H9 (cell line): Measurements from ENCODE around the gene PNRC1. TPM values are rescaled to one million over a fixed set of nuclear protein-coding genes. Genes with fewer than 3 reads are reported as not detected.

ENCODE experiments used
- DNase-seq: peaks from one replicate; pipeline ENCODE4 v3.0.0-alpha.2; 2017
- H2AFZ ChIP-seq: one replicate; pipeline ENCODE4 v1.6.1; 2013; ENCODE audit warnings: mild to moderate bottlenecking, low read length, control low read depth, moderate library complexity
- H2AK5ac ChIP-seq: 2 replicates; pipeline ENCODE4 v1.6.1; 2013; ENCODE audit warnings: low read length, control low read depth, mixed read lengths; ENCODE audit not compliant: insufficient read length
- H2BK120ac ChIP-seq: one replicate; pipeline ENCODE4 v1.6.1; 2013; ENCODE audit warnings: low read depth, mild to moderate bottlenecking, low read length, control low read depth, inconsistent platforms; ENCODE audit not compliant: poor library complexity, severe bottlenecking
- H2BK12ac ChIP-seq: 2 replicates; pipeline ENCODE4 v1.6.1; 2013; ENCODE audit warnings: low read length, control low read depth, mixed read lengths, low read depth; ENCODE audit not compliant: insufficient read length
- H2BK15ac ChIP-seq: 2 replicates; pipeline ENCODE4 v1.6.1; 2013; ENCODE audit warnings: low read depth, low read length, control low read depth
- H2BK20ac ChIP-seq: one replicate; pipeline ENCODE4 v1.6.1; 2013; ENCODE audit warnings: low read depth, mild to moderate bottlenecking, low read length, control low read depth, inconsistent platforms; ENCODE audit not compliant: poor library complexity, severe bottlenecking
- H2BK5ac ChIP-seq: 2 replicates; pipeline ENCODE4 v1.6.1; 2013; ENCODE audit warnings: low read length, control low read depth, mixed read lengths; ENCODE audit not compliant: insufficient read length
- H3K14ac ChIP-seq: 2 replicates; pipeline ENCODE4 v1.6.1; 2013; ENCODE audit warnings: low read length, control low read depth; ENCODE audit not compliant: insufficient read depth
- H3K18ac ChIP-seq: 2 replicates; pipeline ENCODE4 v1.6.1; 2013; ENCODE audit warnings: low read depth, mild to moderate bottlenecking, mixed read lengths, low read length, control low read depth; ENCODE audit not compliant: insufficient read length
- H3K23ac ChIP-seq: 2 replicates; pipeline ENCODE4 v1.6.1; 2013; ENCODE audit warnings: low read length, control low read depth, mixed read lengths, low read depth; ENCODE audit not compliant: insufficient read length
- H3K23me2 ChIP-seq: 2 replicates; pipeline ENCODE4 v1.6.1; 2013; ENCODE audit warnings: low read depth, mild to moderate bottlenecking, mixed read lengths, low read length, control low read depth; ENCODE audit not compliant: insufficient read length, poor library complexity, severe bottlenecking
- H3K27ac ChIP-seq: 2 replicates; pipeline ENCODE4 v1.5.1; 2013; ENCODE audit warnings: low read length, control low read depth, mixed read lengths, low read depth; ENCODE audit not compliant: insufficient read length
- H3K27me3 ChIP-seq: 2 replicates; pipeline ENCODE4 v1.6.1; 2013; ENCODE audit warnings: low read length, control low read depth, inconsistent platforms; ENCODE audit not compliant: insufficient read depth
- H3K4ac ChIP-seq: 2 replicates; pipeline ENCODE4 v1.6.1; 2013; ENCODE audit warnings: low read depth, mild to moderate bottlenecking, control low read depth, inconsistent platforms, low read length, moderate library complexity
- H3K4me1 ChIP-seq: 2 replicates; pipeline ENCODE4 v1.6.1; 2013; ENCODE audit warnings: low read length, control low read depth, inconsistent platforms; ENCODE audit not compliant: insufficient read depth
- H3K4me2 ChIP-seq: 2 replicates; pipeline ENCODE4 v1.6.1; 2013; ENCODE audit warnings: low read length, control low read depth, mixed read lengths; ENCODE audit not compliant: insufficient read length, insufficient read depth
- H3K56ac ChIP-seq: 2 replicates; pipeline ENCODE4 v1.6.1; 2013; ENCODE audit warnings: low read depth, mild to moderate bottlenecking, mixed read lengths, low read length, control low read depth; ENCODE audit not compliant: insufficient read length
- H3K79me1 ChIP-seq: 2 replicates; pipeline ENCODE4 v1.6.1; 2013; ENCODE audit warnings: low read depth, mild to moderate bottlenecking, moderate library complexity, low read length, control low read depth, inconsistent platforms; ENCODE audit not compliant: insufficient read depth, poor library complexity, severe bottlenecking
- H3K79me2 ChIP-seq: 2 replicates; pipeline ENCODE4 v1.6.1; 2013; ENCODE audit warnings: low read length, control low read depth, inconsistent platforms; ENCODE audit not compliant: insufficient read depth
- H3K9ac ChIP-seq: 2 replicates; pipeline ENCODE4 v1.6.1; 2013; ENCODE audit warnings: low read length, control low read depth, mixed read lengths; ENCODE audit not compliant: insufficient read length; ENCODE audit errors: extremely low read depth
- H3K9me3 ChIP-seq: one replicate; pipeline ENCODE4 v1.6.1; 2013; ENCODE audit warnings: low read depth, low read length, inconsistent platforms; ENCODE audit not compliant: control insufficient read depth
- H3T11ph ChIP-seq: one replicate; pipeline ENCODE4 v1.6.1; 2013; ENCODE audit warnings: mild to moderate bottlenecking, low read length, control low read depth, inconsistent platforms
- H4K20me1 ChIP-seq: one replicate; pipeline ENCODE4 v1.6.1; 2013; ENCODE audit not compliant: control insufficient read depth, insufficient read length, insufficient read depth
- H4K5ac ChIP-seq: 2 replicates; pipeline ENCODE4 v1.6.1; 2013; ENCODE audit warnings: low read depth, mild to moderate bottlenecking, mixed read lengths, low read length, control low read depth; ENCODE audit not compliant: insufficient read length
- H4K8ac ChIP-seq: replicated peaks from 2 replicates; pipeline ENCODE4 v1.6.1; 2013; ENCODE audit warnings: low read length, control low read depth, mixed read lengths, low read depth; ENCODE audit not compliant: insufficient read length
- H4K91ac ChIP-seq: 2 replicates; pipeline ENCODE4 v1.6.1; 2013; ENCODE audit warnings: low read depth, mild to moderate bottlenecking, moderate library complexity, mixed read lengths, low read length, control low read depth; ENCODE audit not compliant: insufficient read length
- H3K27ac Mint-ChIP-seq, 3 experiments: 2 replicates in 2 of 3; 3 replicates in 1 of 3; pipeline ENCODE4 v1.8.0; 2020 to 2021; ENCODE audit warnings: mixed read lengths in 3 of 3, mild to moderate bottlenecking in 1 of 3, moderate library complexity in 1 of 3
- H3K27me3 Mint-ChIP-seq: 2 replicates; pipeline ENCODE4 v1.8.0; 2021; ENCODE audit warnings: low read depth, mild to moderate bottlenecking, moderate library complexity, mixed read lengths
- H3K36me3 Mint-ChIP-seq, 3 experiments: 2 replicates in 2 of 3; 3 replicates in 1 of 3; pipeline ENCODE4 v1.8.0; 2020 to 2021; ENCODE audit warnings: low read depth in 3 of 3, mixed read lengths in 3 of 3; ENCODE audit not compliant: insufficient read depth in 1 of 3
- H3K4me1 Mint-ChIP-seq, 2 experiments: 2 replicates each; pipeline ENCODE4 v1.8.0; 2020; ENCODE audit warnings: mixed read lengths in 2 of 2
- H3K4me3 Mint-ChIP-seq, 2 experiments: 2 replicates in 1 of 2; 3 replicates in 1 of 2; pipeline ENCODE4 v1.8.0; 2020 to 2021; ENCODE audit warnings: mild to moderate bottlenecking in 2 of 2, mixed read lengths in 2 of 2, moderate library complexity in 1 of 2
- H3K9me3 Mint-ChIP-seq, 2 experiments: 2 replicates in 1 of 2; 3 replicates in 1 of 2; pipeline ENCODE4 v1.8.0; 2020; ENCODE audit warnings: mild to moderate bottlenecking in 2 of 2, mixed read lengths in 2 of 2, moderate library complexity in 1 of 2
- total RNA-seq: library from RNA; stranded (reverse); gene quantifications from 2 replicates; pipeline ENCODE4 v1.2.1, GENCODE V29; 2021
- TF ChIP-seq, protein P1 (sequence below): fragments of 200-600 bp; sonication (generic); conservative IDR thresholded peaks from 3 replicates; pipeline ENCODE4 v1.8.0; 2021; ENCODE audit warnings: antibody characterized with exemption, mild to moderate bottlenecking

PNRC1 gene
- total RNA-seq, 1 experiment from 2014 or later: 57.4 TPM

DNA sequence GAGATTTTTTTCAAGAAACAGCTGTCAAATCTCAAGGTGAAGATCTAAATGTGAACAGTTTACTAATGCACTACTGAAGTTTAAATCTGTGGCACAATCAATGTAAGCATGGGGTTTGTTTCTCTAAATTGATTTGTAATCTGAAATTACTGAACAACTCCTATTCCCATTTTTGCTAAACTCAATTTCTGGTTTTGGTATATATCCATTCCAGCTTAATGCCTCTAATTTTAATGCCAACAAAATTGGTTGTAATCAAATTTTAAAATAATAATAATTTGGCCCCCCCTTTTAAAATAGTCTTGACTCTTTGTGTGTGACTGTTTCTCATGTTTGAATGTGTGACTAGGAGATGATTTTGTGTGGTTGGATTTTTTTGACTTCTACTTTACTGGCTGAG lies 4.0 kb downstream of the PNRC1 start:
- peaks cover 12% of the 10 kb centered on the region; the same call in 1 of the 2 replicates for H3K4me1 ChIP-seq
- peaks cover 8% of the 10 kb centered on the region; the same call in 1 of the 2 replicates for H3K79me2 ChIP-seq
- H3K79me1 ChIP-seq: no peaks in the 10 kb centered on the region
- Mint-ChIP-seq H3K4me3 (peak overlapping the region in 1 of 2 experiments; percentile 41; a peak in 3 of 5 replicates), H3K36me3 (peaks cover 11 to 34% (median 21%) of the 10 kb centered on the region in 3 experiments; a peak in 6 of 7 replicates), H3K27ac (peak overlapping the region in 1 of 3 experiments; percentile 73; a peak in 2 of 7 replicates), H3K9me3 (no peaks in the 10 kb centered on the region), H3K4me1 (peaks cover 34 to 35% of the 10 kb centered on the region in 2 experiments), H3K27me3 (no peaks in the 10 kb centered on the region; the same call in 1 of the 2 replicates)
- no peak overlapping the region for H3K23ac ChIP-seq
- H3K56ac ChIP-seq: no peak overlapping the region
- H2BK12ac ChIP-seq: no peak overlapping the region
- TF ChIP-seq, protein P1, sequence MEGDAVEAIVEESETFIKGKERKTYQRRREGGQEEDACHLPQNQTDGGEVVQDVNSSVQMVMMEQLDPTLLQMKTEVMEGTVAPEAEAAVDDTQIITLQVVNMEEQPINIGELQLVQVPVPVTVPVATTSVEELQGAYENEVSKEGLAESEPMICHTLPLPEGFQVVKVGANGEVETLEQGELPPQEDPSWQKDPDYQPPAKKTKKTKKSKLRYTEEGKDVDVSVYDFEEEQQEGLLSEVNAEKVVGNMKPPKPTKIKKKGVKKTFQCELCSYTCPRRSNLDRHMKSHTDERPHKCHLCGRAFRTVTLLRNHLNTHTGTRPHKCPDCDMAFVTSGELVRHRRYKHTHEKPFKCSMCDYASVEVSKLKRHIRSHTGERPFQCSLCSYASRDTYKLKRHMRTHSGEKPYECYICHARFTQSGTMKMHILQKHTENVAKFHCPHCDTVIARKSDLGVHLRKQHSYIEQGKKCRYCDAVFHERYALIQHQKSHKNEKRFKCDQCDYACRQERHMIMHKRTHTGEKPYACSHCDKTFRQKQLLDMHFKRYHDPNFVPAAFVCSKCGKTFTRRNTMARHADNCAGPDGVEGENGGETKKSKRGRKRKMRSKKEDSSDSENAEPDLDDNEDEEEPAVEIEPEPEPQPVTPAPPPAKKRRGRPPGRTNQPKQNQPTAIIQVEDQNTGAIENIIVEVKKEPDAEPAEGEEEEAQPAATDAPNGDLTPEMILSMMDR: no peak
- no peak overlapping the region for H4K5ac ChIP-seq
- H3K27ac ChIP-seq: no peak overlapping the region
- no peak overlapping the region for H3K4ac ChIP-seq
- peaks cover 13% of the 10 kb centered on the region for H3K23me2 ChIP-seq
- DNase-seq: no peak
- H4K91ac ChIP-seq: no peak overlapping the region
- H3K9ac ChIP-seq: no peak overlapping the region
- no peaks in the 10 kb centered on the region for H3K9me3 ChIP-seq
- no peak overlapping the region for H2AFZ ChIP-seq
- no peak overlapping the region for H2BK15ac ChIP-seq
- H2BK5ac ChIP-seq: no peak overlapping the region
- H2BK120ac ChIP-seq: no peak overlapping the region
- no peak overlapping the region for H2BK20ac ChIP-seq
- H4K8ac ChIP-seq: no peak overlapping the region
- peak overlapping the region; percentile 40 for H3K4me2 ChIP-seq
- H3K14ac ChIP-seq: no peak overlapping the region
- H3K18ac ChIP-seq: no peak overlapping the region
- no peak overlapping the region for H2AK5ac ChIP-seq
- no peaks in the 10 kb centered on the region for H4K20me1 ChIP-seq
- H3T11ph ChIP-seq: no peak overlapping the region
- H3K27me3 ChIP-seq: no peaks in the 10 kb centered on the region
